SK-N-SH (cell line): ENCODE results near the gene CEACAM4. TPM values are rescaled to one million over a fixed set of nuclear protein-coding genes. Genes with fewer than 3 reads are reported as not detected.

Source experiments
- CTCF ChIA-PET: fragments of 300-600, 350-600 bp; formaldehyde crosslinking; extraction: SDS; loops from one replicate; lab custom pipeline; 2021; lab: Yijun Ruan, JAX
- POLR2A ChIA-PET: fragments of 350-600 bp; sonication (Branson Sonifier 250); formaldehyde crosslinking; extraction: SDS; loops from one replicate; lab custom pipeline; 2020; ENCODE audit warnings: antibody characterized with exemption, inconsistent platforms; lab: Yijun Ruan, JAX
- DNase-seq: peaks from one replicate; pipeline ENCODE4 v3.0.0; 2012
- H2AFZ ChIP-seq: fragments of 200-600 bp; sonication (generic); 2 replicates; pipeline ENCODE4 v1.8.1; 2016; ENCODE audit warnings: antibody characterized with exemption, mild to moderate bottlenecking, low read depth
- H3F3A ChIP-seq: fragments of 200-600 bp; sonication (generic); replicated peaks from 2 replicates; pipeline ENCODE3; 2016; ENCODE audit warnings: antibody characterized with exemption, mild to moderate bottlenecking; ENCODE audit not compliant: insufficient read depth
- H3K27ac ChIP-seq, 2 experiments: fragments of 200-500 bp in 1 of 2; fragments of 200-600 bp in 1 of 2; sonication (Bioruptor generic) in 1 of 2; sonication (generic), shearing (Covaris generic) in 1 of 2; 2 replicates each; pipeline versions ENCODE4 v1.5.1 to v1.6.1; 2014 to 2016; ENCODE audit warnings: low read depth in 2 of 2, inconsistent platforms in 1 of 2, low read length in 1 of 2, mild to moderate bottlenecking in 1 of 2, mixed read lengths in 1 of 2
- H3K27me3 ChIP-seq: fragments of 200-600 bp; sonication (generic), shearing (Covaris generic); 2 replicates; pipeline ENCODE4 v1.6.1; 2016; ENCODE audit warnings: mixed run types; ENCODE audit not compliant: insufficient read depth
- H3K36me3 ChIP-seq, 2 experiments: fragments of 200-500 bp in 1 of 2; fragments of 200-600 bp in 1 of 2; sonication (Bioruptor generic) in 1 of 2; sonication (generic) in 1 of 2; replicated peaks in 1 of 2; 2 replicates each; pipeline versions ENCODE3 to v1.5.1; 2014 to 2016; ENCODE audit warnings: low read length in 1 of 2, mild to moderate bottlenecking in 1 of 2; ENCODE audit not compliant: insufficient read depth in 2 of 2, control insufficient read depth in 1 of 2
- H3K4me1 ChIP-seq, 2 experiments: fragments of 200-500 bp in 1 of 2; fragments of 200-600 bp in 1 of 2; sonication (Bioruptor generic) in 1 of 2; sonication (generic), shearing (Covaris generic) in 1 of 2; 2 replicates each; pipeline versions ENCODE4 v1.5.1 to v1.6.1; 2014 to 2016; ENCODE audit warnings: low read depth in 1 of 2, low read length in 1 of 2, mixed run types in 1 of 2; ENCODE audit not compliant: insufficient read depth in 2 of 2, control insufficient read depth in 1 of 2
- H3K4me2 ChIP-seq: fragments of 200-600 bp; sonication (generic), shearing (Covaris generic); 2 replicates; pipeline ENCODE4 v1.6.1; 2017; ENCODE audit warnings: mixed run types
- H3K4me3 ChIP-seq, 2 experiments: fragments of 200-500 bp in 1 of 2; fragments of 200-600 bp in 1 of 2; sonication (Bioruptor generic) in 1 of 2; sonication (generic), shearing (Covaris generic) in 1 of 2; 2 replicates each; pipeline versions ENCODE4 v1.5.1 to v1.8.1; 2014 to 2016; ENCODE audit warnings: low read depth in 2 of 2, inconsistent platforms in 1 of 2, low read length in 1 of 2, mild to moderate bottlenecking in 1 of 2, mixed read lengths in 1 of 2, moderate library complexity in 1 of 2
- H3K79me2 ChIP-seq: fragments of 200-600 bp; sonication (generic); 2 replicates; pipeline ENCODE4 v1.8.1; 2017; ENCODE audit warnings: mild to moderate bottlenecking; ENCODE audit not compliant: insufficient read depth
- H3K9ac ChIP-seq: fragments of 200-600 bp; sonication (generic); 2 replicates; pipeline ENCODE4 v1.6.1; 2017; ENCODE audit warnings: mixed run types
- H3K9me2 ChIP-seq: fragments of 200-600 bp; sonication (generic); 2 replicates; pipeline ENCODE4 v1.6.1; 2017; ENCODE audit warnings: mixed run types
- H3K9me3 ChIP-seq: fragments of 200-600 bp; sonication (generic); 2 replicates; pipeline ENCODE4 v1.6.1; 2017; ENCODE audit warnings: mixed run types, mild to moderate bottlenecking, moderate library complexity
- H4K20me1 ChIP-seq: fragments of 200-600 bp; sonication (generic); 2 replicates; pipeline ENCODE4 v1.6.1; 2017; ENCODE audit warnings: mild to moderate bottlenecking, mixed run types; ENCODE audit not compliant: insufficient read depth
- CTCF ChIP-seq: fragments of 200-600 bp; sonication (generic); IDR thresholded peaks from 2 replicates; pipeline ENCODE4 v1.6.1; 2017; ENCODE audit warnings: antibody characterized with exemption, mild to moderate bottlenecking, moderate library complexity
- ELF1 ChIP-seq: IDR thresholded peaks from 2 replicates; pipeline ENCODE4 v1.4.0; 2012
- EP300 ChIP-seq, 2 experiments: IDR thresholded peaks; 2 replicates each; pipeline versions ENCODE4 v1.4.0 to v1.6.1; 2012; ENCODE audit warnings: borderline replicate concordance in 1 of 2, low read depth in 1 of 2, low read length in 1 of 2
- JUND ChIP-seq: IDR thresholded peaks from 2 replicates; pipeline ENCODE4 v1.4.0; 2012
- PBX3 ChIP-seq: IDR thresholded peaks from 2 replicates; pipeline ENCODE4; 2012
- RAD21 ChIP-seq: IDR thresholded peaks from 2 replicates; pipeline ENCODE4 v1.6.1; 2012; ENCODE audit warnings: mild to moderate bottlenecking, low read length
- RCOR1 ChIP-seq: fragments of 150-350 bp; IDR thresholded peaks from 2 replicates; pipeline ENCODE4 v1.6.1; 2017; ENCODE audit warnings: antibody characterized with exemption, low read length
- RFX5 ChIP-seq: IDR thresholded peaks from 2 replicates; pipeline ENCODE4 v1.6.1; 2012; ENCODE audit warnings: mild to moderate bottlenecking, improper control_type of control experiment, low read length
- SIN3A ChIP-seq: IDR thresholded peaks from 2 replicates; pipeline ENCODE4 v1.6.1; 2012; ENCODE audit warnings: low read depth, mild to moderate bottlenecking, low read length, moderate library complexity, borderline replicate concordance
- TAF1 ChIP-seq: IDR thresholded peaks from 2 replicates; pipeline ENCODE4 v1.6.1; 2012; ENCODE audit warnings: low read depth, mild to moderate bottlenecking, low read length, moderate library complexity, borderline replicate concordance
- TCF12 ChIP-seq: IDR thresholded peaks from 2 replicates; pipeline ENCODE4 v1.4.0; 2012
- USF2 ChIP-seq: fragments of 150-350 bp; IDR thresholded peaks from 2 replicates; pipeline ENCODE4 v1.6.1; 2017; ENCODE audit warnings: antibody characterized with exemption, low read length, low read depth, borderline replicate concordance
- YY1 ChIP-seq: IDR thresholded peaks from 2 replicates; pipeline ENCODE4 v1.4.0; 2012; ENCODE audit warnings: low read depth, mild to moderate bottlenecking
- WGBS: methylation state at CpG from one replicate; pipeline ENCODE4 v1.1.6; 2017; ENCODE audit warnings: low lambda C conversion rate; 5-methylcytosine and 5-hydroxymethylcytosine counted together
- polyA plus RNA-seq, 3 experiments: library from polyadenylated mRNA; depleted of rRNA; stranded (reverse); fragments of >200 nt; gene quantifications; 2 replicates each; pipeline ENCODE4 v1.2.3, GENCODE V29; 2012
- TF ChIP-seq, protein P1 (sequence below): IDR thresholded peaks from 2 replicates; pipeline ENCODE4 v1.6.1; 2012; ENCODE audit warnings: mild to moderate bottlenecking, low read depth, low read length, moderate library complexity

Gene CEACAM4
- polyA plus RNA-seq, 1 of the 3 experiments (the other 2 are of a cell fraction), result not detected

DNA sequence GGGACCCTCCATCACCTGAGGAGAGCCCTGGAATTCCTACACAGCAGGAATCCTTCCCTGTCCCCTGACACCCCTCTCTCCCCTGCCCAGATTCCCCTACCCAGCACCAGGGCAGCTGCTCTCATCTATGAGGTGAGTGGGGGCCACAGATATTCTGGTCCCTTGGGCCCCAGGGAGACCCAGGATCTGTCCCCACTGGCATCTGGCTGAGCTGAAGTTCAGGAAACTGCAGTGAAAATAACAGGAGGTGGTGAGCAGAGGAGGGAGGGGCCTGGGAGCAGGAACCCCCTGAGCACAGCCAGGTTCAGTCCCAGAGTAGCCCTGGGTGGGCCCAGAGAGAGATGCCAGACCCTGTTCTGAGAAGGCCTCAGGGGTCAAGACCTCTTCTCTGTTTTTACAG is 40.8 kb downstream of the CEACAM4 start:
- no peaks in the 10 kb centered on the region for H4K20me1 ChIP-seq
- H3K9me3 ChIP-seq, result no peaks in the 10 kb centered on the region
- no peaks in the 10 kb centered on the region for H3K79me2 ChIP-seq
- POLR2A ChIA-PET, result no interaction called here
- H3F3A ChIP-seq, result no peaks in the 10 kb centered on the region
- no peak overlapping the region for H3K4me2 ChIP-seq
- H3K4me3 ChIP-seq, result no peak overlapping the region
- no peak for DNase-seq
- H3K9me2 ChIP-seq, result no peaks in the 10 kb centered on the region
- TF ChIP-seq EP300 (IDR thresholded peaks at IDR 0.05; ENCODE audit: borderline replicate concordance in 1 of 2, low read depth in 1 of 2, low read length in 1 of 2) (no peak), PBX3 (no peak), RCOR1 (no peak), SIN3A (no peak), RFX5 (no peak), TAF1 (no peak)
- TF ChIP-seq, all 33 proteins: peak for 0
- no peaks in the 10 kb centered on the region for H3K36me3 ChIP-seq
- H2AFZ ChIP-seq, result no peak overlapping the region
- H3K9ac ChIP-seq, result no peak overlapping the region
- no peak overlapping the region for H3K27ac ChIP-seq
- no peaks in the 10 kb centered on the region for H3K4me1 ChIP-seq
- H3K27me3 ChIP-seq, result no peaks in the 10 kb centered on the region
- CTCF ChIA-PET, result interaction anchor here (0.7 to 2.2 kb wide), 3 partner anchors 11 to 1048 kb away, joined by 3 to 8 read pairs (median 3); no protein-coding TSS in a partner anchor

DNA sequence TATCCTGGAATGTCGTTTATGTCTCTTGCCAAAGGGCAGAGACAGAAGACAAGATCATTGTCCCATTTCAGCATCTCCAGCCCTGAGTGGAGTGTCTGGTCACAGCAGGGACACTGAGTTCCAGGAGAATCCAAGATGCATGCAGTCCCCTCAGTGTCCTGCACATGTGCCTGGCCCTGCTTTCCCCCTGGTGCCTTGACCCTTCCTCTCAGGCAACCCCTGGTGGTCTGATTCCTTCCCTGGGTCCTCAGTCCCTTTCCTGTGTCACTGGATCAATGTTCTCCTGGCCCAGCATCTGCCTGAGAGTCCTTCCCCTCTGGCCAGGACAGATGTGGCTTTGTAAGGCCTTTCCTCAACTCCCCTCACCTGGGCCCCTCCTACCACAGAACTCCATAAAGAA is 41.9 kb downstream of the CEACAM4 start:
- Histone ChIP-seq H3K27me3 (no peaks in the 10 kb centered on the region), H3K9me2 (no peaks in the 10 kb centered on the region), H3K4me3 (no peak overlapping the region), H3K79me2 (no peaks in the 10 kb centered on the region), H3K27ac (no peak overlapping the region), H3K9me3 (no peaks in the 10 kb centered on the region), H2AFZ (no peak overlapping the region), H3K4me1 (no peaks in the 10 kb centered on the region), H4K20me1 (no peaks in the 10 kb centered on the region), H3F3A (no peaks in the 10 kb centered on the region), H3K4me2 (no peak overlapping the region), H3K36me3 (no peaks in the 10 kb centered on the region), H3K9ac (no peak overlapping the region)
- DNase-seq, result no peak
- TF ChIP-seq ELF1 (no peak), SIN3A (no peak), YY1 (no peak), CTCF (no peak), TCF12 (no peak), JUND (no peak), USF2 (no peak), TAF1 (no peak), RFX5 (no peak), RAD21 (no peak)
- TF ChIP-seq, protein P1, sequence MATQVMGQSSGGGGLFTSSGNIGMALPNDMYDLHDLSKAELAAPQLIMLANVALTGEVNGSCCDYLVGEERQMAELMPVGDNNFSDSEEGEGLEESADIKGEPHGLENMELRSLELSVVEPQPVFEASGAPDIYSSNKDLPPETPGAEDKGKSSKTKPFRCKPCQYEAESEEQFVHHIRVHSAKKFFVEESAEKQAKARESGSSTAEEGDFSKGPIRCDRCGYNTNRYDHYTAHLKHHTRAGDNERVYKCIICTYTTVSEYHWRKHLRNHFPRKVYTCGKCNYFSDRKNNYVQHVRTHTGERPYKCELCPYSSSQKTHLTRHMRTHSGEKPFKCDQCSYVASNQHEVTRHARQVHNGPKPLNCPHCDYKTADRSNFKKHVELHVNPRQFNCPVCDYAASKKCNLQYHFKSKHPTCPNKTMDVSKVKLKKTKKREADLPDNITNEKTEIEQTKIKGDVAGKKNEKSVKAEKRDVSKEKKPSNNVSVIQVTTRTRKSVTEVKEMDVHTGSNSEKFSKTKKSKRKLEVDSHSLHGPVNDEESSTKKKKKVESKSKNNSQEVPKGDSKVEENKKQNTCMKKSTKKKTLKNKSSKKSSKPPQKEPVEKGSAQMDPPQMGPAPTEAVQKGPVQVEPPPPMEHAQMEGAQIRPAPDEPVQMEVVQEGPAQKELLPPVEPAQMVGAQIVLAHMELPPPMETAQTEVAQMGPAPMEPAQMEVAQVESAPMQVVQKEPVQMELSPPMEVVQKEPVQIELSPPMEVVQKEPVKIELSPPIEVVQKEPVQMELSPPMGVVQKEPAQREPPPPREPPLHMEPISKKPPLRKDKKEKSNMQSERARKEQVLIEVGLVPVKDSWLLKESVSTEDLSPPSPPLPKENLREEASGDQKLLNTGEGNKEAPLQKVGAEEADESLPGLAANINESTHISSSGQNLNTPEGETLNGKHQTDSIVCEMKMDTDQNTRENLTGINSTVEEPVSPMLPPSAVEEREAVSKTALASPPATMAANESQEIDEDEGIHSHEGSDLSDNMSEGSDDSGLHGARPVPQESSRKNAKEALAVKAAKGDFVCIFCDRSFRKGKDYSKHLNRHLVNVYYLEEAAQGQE, result no peak
- POLR2A ChIA-PET, result no interaction called here
- CTCF ChIA-PET, result interaction anchor here (2.2 kb wide), 1 partner anchor 13 kb away, joined by 8 read pairs; no protein-coding TSS in a partner anchor
- WGBS, result 8% methylated on average over 1 of the region's 1 CpG
